Lower lobe of right lung (tissue), 2 donors: Measurements from ENCODE around the gene NECTIN1. TPM values are rescaled to one million over a fixed set of nuclear protein-coding genes. Genes with fewer than 3 reads are reported as not detected.

Experiments used
- ATAC-seq, 2 donors: fragments of 200-7000 bp; cut with Tn5 transposase; one replicate each; pipeline ENCODE4 v1.9.1; 2020 to 2022; ENCODE audit warnings: mild to moderate bottlenecking in 2 of 2, moderate library complexity in 2 of 2
- DNase-seq: peaks from one replicate; pipeline ENCODE4 v3.0.0-alpha.2; 2020
- H3K27ac ChIP-seq: fragments of 200-600 bp; one replicate; pipeline ENCODE4 v1.8.0; 2022
- H3K27me3 ChIP-seq: fragments of 200-600 bp; one replicate; pipeline ENCODE4 v1.8.0; 2022; ENCODE audit warnings: low read depth
- H3K36me3 ChIP-seq: fragments of 200-600 bp; one replicate; pipeline ENCODE4 v1.8.0; 2022; ENCODE audit warnings: mild to moderate bottlenecking
- H3K4me1 ChIP-seq: fragments of 200-600 bp; one replicate; pipeline ENCODE4 v1.8.0; 2022
- H3K4me3 ChIP-seq: fragments of 200-600 bp; one replicate; pipeline ENCODE4 v1.8.0; 2022; ENCODE audit warnings: mild to moderate bottlenecking
- H3K9me3 ChIP-seq: fragments of 200-600 bp; one replicate; pipeline ENCODE4 v1.8.0; 2022
- CTCF ChIP-seq: fragments of 200-600 bp; IDR thresholded peaks from one replicate; pipeline ENCODE4 v1.8.0; 2022; ENCODE audit warnings: antibody characterized with exemption, mild to moderate bottlenecking
- intact Hi-C: fragments of 100-400 bp; cut with DNase I; formaldehyde crosslinking; loops from one replicate; pipeline ENCODE4 v1.11.0; 2022
- total RNA-seq: library from RNA; stranded (reverse); fragmentation: NEBNext Ultra II Directional; extraction: Animal tissue kit (Norgen Biotek cat#: 25700); gene quantifications from one replicate; pipeline ENCODE4 v1.2.1, GENCODE V29; 2021
- donor health status: DM: no; HTN: yes; CAD: no; lungs with severe emphysema.

Gene NECTIN1
- total RNA-seq, 1 donor from 2014 or later, result 9.1 TPM

- intact Hi-C loops, result no loop called here
- Histone ChIP-seq H3K9me3 (no peaks in the 10 kb centered on the region), H3K4me1 (no peaks in the 10 kb centered on the region), H3K36me3 (no peaks in the 10 kb centered on the region), H3K27me3 (peaks cover 11% of the 10 kb centered on the region), H3K4me3 (no peak overlapping the region), H3K27ac (no peak overlapping the region)
- ATAC-seq (no peak), DNase-seq (no peak)
- no peak for TF ChIP-seq CTCF
These were observed 25.2 kb upstream of the NECTIN1 start for GRCh38 chr11:119754199-119754598.

- TF ChIP-seq CTCF, result no peak
- Histone ChIP-seq H3K9me3 (no peaks in the 10 kb centered on the region), H3K36me3 (no peaks in the 10 kb centered on the region), H3K4me3 (no peak overlapping the region), H3K4me1 (no peaks in the 10 kb centered on the region), H3K27ac (no peak overlapping the region), H3K27me3 (peaks cover 16% of the 10 kb centered on the region)
- no peak for ATAC-seq
- intact Hi-C loops, result no loop called here
- no peak for DNase-seq
These were observed 23.9 kb upstream of the NECTIN1 start for GRCh38 chr11:119752946-119753345.

GRCh38 chr11:119752345-119752871, 23.4 kb upstream of the NECTIN1 start:
- Histone ChIP-seq H3K4me3 (no peak overlapping the region), H3K9me3 (no peaks in the 10 kb centered on the region), H3K36me3 (no peaks in the 10 kb centered on the region), H3K27me3 (peaks cover 16% of the 10 kb centered on the region), H3K4me1 (no peaks in the 10 kb centered on the region), H3K27ac (no peak overlapping the region)
- ATAC-seq (no peak), DNase-seq (no peak)
- intact Hi-C loops, result no loop called here
- TF ChIP-seq CTCF, result no peak

GRCh38 chr11:119750056-119750455, 21.1 kb upstream of the NECTIN1 start:
- H3K27ac ChIP-seq, result no peak overlapping the region
- TF ChIP-seq CTCF, result no peak
- intact Hi-C loops, result no loop called here
- no peaks in the 10 kb centered on the region for H3K36me3 ChIP-seq
- peaks cover 16% of the 10 kb centered on the region for H3K27me3 ChIP-seq
- H3K4me1 ChIP-seq, result no peaks in the 10 kb centered on the region
- no peaks in the 10 kb centered on the region for H3K9me3 ChIP-seq
- ATAC-seq (no peak), DNase-seq (no peak)
- H3K4me3 ChIP-seq, result no peak overlapping the region

- intact Hi-C loops, result no loop called here
- Histone ChIP-seq H3K27me3 (peaks cover 16% of the 10 kb centered on the region), H3K4me3 (no peak overlapping the region), H3K9me3 (no peaks in the 10 kb centered on the region), H3K4me1 (no peaks in the 10 kb centered on the region), H3K36me3 (no peaks in the 10 kb centered on the region), H3K27ac (no peak overlapping the region)
- DNase-seq (no peak), ATAC-seq (no peak)
- TF ChIP-seq CTCF, result no peak
These were observed 20.1 kb upstream of the NECTIN1 start for GRCh38 chr11:119749006-119749565.
